ENCODE results near the gene GALNT2.

DNA sequence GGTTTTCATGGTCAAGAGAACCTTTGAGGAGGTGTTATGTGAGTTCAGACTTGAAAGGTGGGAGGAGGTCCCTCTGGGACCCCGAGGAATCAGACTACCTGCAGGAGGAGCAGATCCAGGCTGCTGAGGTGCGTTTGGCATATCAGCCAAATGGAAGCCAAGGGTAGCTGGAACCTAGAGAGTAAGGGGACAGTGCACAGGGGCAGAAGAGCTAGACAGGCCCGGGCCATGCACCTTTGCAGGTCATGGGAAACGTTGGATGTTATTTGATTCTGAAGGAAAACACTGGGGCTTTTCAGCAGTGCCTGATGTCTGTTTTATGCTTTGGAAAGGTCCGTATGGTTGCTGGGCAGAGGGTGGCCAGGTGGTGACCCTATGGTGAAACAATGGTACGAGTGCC lies 189.9 kb downstream of the GALNT2 start:
- no peak for TF ChIP-seq POLR2A (IDR thresholded peaks at IDR 0.05)
- TF ChIP-seq, protein P1, sequence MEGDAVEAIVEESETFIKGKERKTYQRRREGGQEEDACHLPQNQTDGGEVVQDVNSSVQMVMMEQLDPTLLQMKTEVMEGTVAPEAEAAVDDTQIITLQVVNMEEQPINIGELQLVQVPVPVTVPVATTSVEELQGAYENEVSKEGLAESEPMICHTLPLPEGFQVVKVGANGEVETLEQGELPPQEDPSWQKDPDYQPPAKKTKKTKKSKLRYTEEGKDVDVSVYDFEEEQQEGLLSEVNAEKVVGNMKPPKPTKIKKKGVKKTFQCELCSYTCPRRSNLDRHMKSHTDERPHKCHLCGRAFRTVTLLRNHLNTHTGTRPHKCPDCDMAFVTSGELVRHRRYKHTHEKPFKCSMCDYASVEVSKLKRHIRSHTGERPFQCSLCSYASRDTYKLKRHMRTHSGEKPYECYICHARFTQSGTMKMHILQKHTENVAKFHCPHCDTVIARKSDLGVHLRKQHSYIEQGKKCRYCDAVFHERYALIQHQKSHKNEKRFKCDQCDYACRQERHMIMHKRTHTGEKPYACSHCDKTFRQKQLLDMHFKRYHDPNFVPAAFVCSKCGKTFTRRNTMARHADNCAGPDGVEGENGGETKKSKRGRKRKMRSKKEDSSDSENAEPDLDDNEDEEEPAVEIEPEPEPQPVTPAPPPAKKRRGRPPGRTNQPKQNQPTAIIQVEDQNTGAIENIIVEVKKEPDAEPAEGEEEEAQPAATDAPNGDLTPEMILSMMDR (IDR thresholded peaks at IDR 0.05), result no peak

Measured in adrenal gland (tissue), 5 donors.